ENCODE results near the gene MAP3K4.

MAP3K4 gene

GRCh38 chr6:161009991-161010390 lies 18.4 kb downstream of the MAP3K4 start:
- DNase-seq = no peak

DNA sequence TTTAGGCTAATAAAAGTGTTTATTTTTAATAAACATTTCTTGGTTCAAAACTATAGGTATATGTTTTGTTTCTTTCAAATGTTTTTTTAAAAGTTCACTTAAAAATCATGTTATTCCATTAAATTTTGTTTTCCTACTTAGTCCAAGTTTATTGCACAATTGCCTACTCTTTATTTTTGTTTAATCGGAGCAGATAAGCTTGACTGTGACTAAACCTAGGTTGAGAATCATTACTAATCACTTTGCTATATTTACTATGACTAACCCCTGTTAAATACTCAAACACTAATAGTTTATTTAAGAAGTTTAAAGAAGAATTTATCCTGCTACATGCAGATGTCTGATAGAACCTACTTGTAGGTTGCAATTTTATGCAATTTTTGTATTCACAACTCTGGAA lies 18.8 kb downstream of the MAP3K4 start:
- no peak for DNase-seq

GRCh38 chr6:161011492-161012480 lies 20.2 kb downstream of the MAP3K4 start:
- no peak for DNase-seq

DNA sequence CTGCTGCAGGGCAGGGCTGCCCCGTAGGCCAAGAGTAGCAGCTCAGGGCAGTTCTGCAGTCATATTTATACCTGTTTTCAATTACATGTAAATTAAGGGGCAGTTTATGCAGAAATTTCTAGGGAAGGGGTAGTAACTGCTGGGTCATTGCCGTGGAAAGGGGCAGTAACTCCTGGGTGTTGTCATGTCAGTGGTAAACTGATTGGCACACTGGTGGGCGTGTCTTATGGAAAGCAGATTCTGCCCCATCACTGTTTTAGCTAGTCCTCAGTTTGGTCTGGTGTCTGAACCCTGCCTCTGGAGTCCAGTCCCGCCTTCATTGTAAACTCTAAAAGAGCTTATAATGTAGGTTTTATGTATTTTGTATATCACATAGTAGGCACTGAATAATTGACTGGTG lies 22.1 kb downstream of the MAP3K4 start:
- no peak for DNase-seq

GRCh38 chr6:161017766-161018564 lies 26.4 kb downstream of the MAP3K4 start:
- DNase-seq = no peak

DNA sequence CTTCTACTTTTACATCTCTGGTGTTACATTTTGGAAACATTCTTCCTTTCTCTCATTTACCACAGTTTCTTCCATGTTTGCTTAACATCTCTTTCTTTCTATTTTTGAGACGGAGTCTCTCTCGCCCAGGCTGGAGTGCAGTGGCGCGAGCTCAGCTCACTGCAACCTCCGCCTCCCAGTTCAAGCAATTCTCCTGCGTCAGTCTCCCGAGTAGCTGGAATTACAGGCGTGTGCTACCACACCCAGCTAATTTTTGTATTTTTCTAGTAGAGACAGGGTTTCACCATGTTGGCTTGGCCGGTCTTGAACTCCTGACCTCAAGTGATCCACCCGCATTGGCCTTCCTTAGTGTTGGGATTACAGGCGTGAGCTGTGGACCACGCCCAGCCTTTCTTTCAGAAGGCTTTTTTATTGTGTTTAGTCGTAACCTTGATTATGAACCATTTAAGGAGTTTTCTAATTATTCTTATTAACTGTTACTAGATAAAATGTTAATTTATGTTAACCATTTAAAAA lies 27.8 kb downstream of the MAP3K4 start:
- DNase-seq = no peak

DNA sequence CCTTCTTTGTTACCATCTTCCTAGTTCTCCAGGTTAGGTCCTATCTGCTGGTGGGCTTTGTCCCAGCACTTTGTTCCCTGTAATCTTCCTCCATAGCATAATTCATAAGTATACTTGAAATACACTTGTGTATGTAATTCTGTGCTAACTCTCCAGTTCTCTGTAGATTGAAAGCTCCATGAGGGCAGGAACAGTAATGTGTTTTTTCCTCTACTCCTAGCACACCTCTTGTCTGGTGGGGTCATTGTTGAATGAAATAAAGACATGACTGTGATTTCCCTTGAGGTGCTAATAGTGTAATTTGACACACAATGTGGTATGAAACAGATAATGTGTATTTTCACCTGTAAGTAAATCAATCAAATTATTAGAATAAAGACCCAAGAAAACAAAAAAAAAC lies 30.0 kb downstream of the MAP3K4 start:
- no peak for DNase-seq

- no peak for DNase-seq
These were observed 30.6 kb downstream of the MAP3K4 start for GRCh38 chr6:161021998-161022743.

GRCh38 chr6:161023316-161023715 lies 31.7 kb downstream of the MAP3K4 start:
- DNase-seq = no peak

DNA sequence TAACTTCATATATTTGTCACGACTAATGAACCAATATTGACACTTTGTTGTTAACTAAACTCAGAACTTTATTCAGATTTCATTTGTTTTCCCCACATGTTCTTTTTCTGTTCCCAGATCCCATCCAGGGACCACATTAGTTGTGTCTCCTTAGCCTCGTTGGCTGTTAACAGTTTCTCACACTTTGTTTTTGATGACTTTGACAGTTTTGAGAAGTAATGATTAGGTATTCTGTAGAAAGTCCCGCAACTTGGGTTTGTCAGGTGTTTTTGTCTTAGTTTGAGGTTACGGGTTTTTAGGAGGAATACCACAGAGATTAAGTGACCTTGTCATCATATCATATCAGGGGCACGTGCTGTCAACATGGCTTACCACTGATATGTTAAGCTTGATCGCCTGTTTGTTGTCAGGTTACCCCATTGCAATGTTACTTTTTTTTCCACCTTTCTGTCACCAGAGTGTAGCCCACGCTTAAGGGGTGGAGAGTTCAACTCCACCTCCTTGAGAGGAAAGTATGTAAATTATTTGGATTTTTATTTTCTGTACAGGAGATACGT lies 32.9 kb downstream of the MAP3K4 start:
- no peak for DNase-seq

DNA sequence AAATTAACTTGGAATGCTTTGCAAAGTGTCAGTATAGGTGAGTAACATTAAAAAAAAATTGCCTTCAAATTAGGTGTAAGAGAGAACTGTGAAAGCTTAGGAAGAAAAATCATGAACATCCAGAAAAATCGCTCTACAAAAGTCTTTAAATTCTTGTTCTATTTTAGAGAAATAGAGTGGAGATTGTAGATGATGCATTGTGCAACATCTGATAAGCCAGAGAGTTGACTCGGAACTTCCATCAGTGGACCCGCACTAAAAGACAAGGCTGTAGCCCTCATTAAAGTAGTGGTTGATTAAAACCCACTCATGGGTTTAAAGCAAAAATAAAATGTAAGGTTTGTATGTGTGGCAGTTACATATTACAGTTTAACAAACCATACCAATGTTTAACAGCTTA lies 35.8 kb downstream of the MAP3K4 start:
- no peak for DNase-seq

GRCh38 chr6:161029195-161029809 lies 37.7 kb downstream of the MAP3K4 start:
- DNase-seq = no peak

DNA sequence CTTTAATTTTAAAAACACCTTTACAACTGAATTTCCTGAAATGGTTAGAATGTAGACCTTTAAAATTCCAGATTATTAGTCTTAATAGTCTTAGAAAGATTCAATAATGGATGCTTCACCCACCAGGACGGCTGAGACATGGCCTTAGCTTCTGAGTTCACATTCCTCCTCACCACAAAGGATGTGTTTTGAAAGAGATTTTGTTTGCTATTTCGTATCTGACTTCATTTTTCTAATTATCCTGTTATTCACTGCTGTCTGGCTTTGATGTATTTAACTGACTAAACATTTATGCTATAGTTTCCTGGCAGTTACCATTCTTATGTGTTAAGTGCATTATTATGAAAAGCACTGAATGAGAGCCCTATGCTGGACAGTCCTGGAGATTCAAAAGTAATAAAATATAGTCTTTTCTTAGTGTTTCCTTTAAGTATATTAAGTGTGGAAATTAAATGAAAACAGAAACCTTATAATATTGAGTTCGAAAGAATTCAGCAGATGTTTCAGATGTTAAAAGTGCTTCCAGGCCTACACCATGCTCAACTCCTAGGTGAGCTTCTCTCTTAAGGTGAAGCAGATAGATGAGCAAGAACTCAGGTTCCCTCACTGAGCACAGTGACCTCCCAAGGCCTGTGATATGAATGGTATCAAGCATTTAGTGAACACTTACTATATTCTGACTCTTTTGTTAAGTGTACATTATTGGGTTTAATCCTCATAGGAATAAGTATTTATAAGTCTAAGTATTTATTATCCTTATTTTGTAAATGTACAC lies 40.3 kb downstream of the MAP3K4 start:
- DNase-seq = no peak

DNA sequence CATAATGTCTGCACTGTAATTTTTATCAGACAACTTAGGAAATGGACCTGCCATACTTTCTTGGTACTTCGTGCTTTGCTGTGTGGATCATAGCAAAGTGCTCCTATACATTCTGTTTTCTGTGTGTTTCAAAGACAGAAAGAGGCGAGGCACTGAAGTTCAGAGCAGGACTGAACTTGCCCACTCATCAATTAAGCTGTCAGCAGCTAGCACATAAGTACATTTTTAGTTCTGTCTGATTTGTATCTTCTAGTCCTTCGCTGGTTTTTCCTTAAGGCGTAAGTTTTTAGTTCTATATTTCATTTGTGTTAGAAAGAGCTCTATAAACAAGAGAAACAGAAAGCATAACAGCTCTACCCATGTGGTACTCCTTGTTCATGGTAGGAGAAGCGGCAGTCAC lies 42.1 kb downstream of the MAP3K4 start:
- DNase-seq = peak; percentile 2 to 10

GRCh38 chr6:161035182-161035980 lies 43.8 kb downstream of the MAP3K4 start:
- no peak for DNase-seq

- DNase-seq = no peak
These were observed 44.4 kb downstream of the MAP3K4 start for GRCh38 chr6:161035981-161036263.

DNA sequence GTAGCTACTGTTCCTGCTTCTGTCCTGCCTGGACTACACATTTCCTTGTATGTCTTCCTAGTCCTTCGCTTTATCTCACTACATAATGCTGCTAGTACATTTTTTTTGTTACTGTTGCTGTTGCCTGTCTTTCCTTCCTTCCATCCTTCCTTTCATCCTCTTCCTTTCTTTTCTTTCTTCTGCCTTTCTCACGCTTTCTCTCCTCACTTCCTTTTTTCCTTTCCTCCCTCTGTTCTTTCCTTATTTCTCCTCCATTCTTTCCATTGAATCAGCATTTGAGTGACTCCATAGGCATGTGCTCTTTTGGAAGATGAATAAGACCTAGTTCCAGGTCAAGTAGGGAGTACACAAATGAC lies 46.3 kb downstream of the MAP3K4 start:
- DNase-seq = no peak

- no peak for DNase-seq
These were observed 46.9 kb downstream of the MAP3K4 start for GRCh38 chr6:161038229-161039031.

DNA sequence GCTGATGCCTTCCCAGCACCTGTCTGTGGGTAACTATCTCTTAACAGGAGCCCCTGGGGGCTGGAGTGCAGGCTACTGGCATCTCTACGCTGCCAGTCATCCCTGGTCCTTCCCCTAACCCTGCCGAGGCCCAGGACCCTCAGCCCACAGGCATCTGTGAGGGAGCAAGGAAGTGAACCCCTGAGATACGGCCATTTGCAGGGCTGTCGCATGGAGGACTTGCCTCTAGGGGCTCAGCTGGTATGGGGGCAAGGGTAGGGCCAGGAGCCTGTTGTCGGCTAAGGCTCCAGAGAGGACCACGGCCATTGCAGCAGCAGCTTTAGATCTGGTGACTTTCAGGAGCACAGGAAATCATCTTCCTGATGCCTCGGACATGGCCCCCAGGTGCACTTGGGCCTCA lies 49.7 kb downstream of the MAP3K4 start:
- DNase-seq = no peak

DNA sequence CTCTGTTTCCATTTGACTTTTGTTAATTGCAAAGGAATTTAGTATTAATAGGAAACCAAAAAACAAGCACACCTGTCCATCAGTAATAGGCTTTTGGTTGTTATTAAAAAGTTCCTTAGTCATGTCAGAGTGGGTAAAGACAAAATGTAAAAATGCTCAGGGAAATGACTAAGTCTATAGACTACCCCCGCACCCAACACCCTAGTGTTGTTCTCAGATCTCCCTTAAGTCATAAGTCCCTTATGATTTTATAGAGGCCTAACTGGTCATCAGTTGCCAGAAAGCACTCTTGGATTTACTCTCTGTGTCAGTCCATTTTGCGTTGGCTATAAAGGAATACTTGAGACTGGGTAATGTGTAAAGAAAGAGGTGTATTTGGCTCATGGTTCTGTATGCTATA lies 52.8 kb downstream of the MAP3K4 start:
- DNase-seq = no peak

Data from SHP77 (cell line).